A549 (cell line): ENCODE measurements around the gene LRRC2.

Experiments
- EHMT2 ChIP-seq: fragments of 200-600 bp; sonication (generic); IDR thresholded peaks from 2 replicates; pipeline ENCODE4 v1.6.1; 2016; ENCODE audit warnings: antibody characterized with exemption, low read depth, mild to moderate bottlenecking, moderate library complexity
- EP300 ChIP-seq, 2 experiments: fragments of >200 bp; sonication (Bioruptor Twin); formaldehyde crosslinking; IDR thresholded peaks; 2 replicates in 1 of 2; 3 replicates in 1 of 2; pipeline ENCODE4 v1.6.1; 2016 to 2017
- HEYL ChIP-seq: fragments of 250-450 bp; sonication (Bioruptor Pico); IDR thresholded peaks from 2 replicates; pipeline ENCODE4 v1.8.0; 2021; ENCODE audit warnings: mild to moderate bottlenecking, moderate library complexity
- MAX ChIP-seq: IDR thresholded peaks from 2 replicates; pipeline ENCODE4 v1.6.1; 2012
- NFE2L2 ChIP-seq: fragments of 150-350 bp; conservative IDR thresholded peaks from 2 replicates; pipeline ENCODE4 v1.6.1; 2014; ENCODE audit warnings: low read length
- PHF8 ChIP-seq: fragments of 200-600 bp; sonication (generic); IDR thresholded peaks from 2 replicates; pipeline ENCODE4 v1.6.1; 2016; ENCODE audit warnings: low read depth, mild to moderate bottlenecking, antibody characterized with exemption, moderate library complexity, borderline replicate concordance
- POLR2A ChIP-seq: IDR thresholded peaks from 2 replicates; pipeline ENCODE4 v1.6.1; 2012; ENCODE audit warnings: mild to moderate bottlenecking, low read length
- RFX5 ChIP-seq: fragments of 450-650 bp; IDR thresholded peaks from 2 replicates; pipeline ENCODE4 v1.7.1; 2014; ENCODE audit warnings: antibody characterized with exemption, mild to moderate bottlenecking, moderate library complexity
- RNF2 ChIP-seq: fragments of 200-600 bp; sonication (generic); IDR thresholded peaks from 2 replicates; pipeline ENCODE4 v1.6.1; 2016; ENCODE audit warnings: low read depth, mild to moderate bottlenecking, antibody characterized with exemption, moderate library complexity, borderline replicate concordance
- TF ChIP-seq, protein P1 (sequence below): fragments of >200 bp; sonication (Bioruptor Twin); formaldehyde crosslinking; IDR thresholded peaks from 3 replicates; pipeline ENCODE4 v1.5.1; 2016

- TF ChIP-seq POLR2A, result no peak
- TF ChIP-seq, protein P1, sequence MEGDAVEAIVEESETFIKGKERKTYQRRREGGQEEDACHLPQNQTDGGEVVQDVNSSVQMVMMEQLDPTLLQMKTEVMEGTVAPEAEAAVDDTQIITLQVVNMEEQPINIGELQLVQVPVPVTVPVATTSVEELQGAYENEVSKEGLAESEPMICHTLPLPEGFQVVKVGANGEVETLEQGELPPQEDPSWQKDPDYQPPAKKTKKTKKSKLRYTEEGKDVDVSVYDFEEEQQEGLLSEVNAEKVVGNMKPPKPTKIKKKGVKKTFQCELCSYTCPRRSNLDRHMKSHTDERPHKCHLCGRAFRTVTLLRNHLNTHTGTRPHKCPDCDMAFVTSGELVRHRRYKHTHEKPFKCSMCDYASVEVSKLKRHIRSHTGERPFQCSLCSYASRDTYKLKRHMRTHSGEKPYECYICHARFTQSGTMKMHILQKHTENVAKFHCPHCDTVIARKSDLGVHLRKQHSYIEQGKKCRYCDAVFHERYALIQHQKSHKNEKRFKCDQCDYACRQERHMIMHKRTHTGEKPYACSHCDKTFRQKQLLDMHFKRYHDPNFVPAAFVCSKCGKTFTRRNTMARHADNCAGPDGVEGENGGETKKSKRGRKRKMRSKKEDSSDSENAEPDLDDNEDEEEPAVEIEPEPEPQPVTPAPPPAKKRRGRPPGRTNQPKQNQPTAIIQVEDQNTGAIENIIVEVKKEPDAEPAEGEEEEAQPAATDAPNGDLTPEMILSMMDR, result no peak
- TF ChIP-seq HEYL (CRISPR knock-in tag), result no peak
- no peak for TF ChIP-seq NFE2L2
- TF ChIP-seq RFX5, result no peak
- no peak for TF ChIP-seq EP300 (IDR thresholded peaks at IDR 0.05)
- TF ChIP-seq RNF2, result no peak
- TF ChIP-seq PHF8, result no peak
- TF ChIP-seq MAX, result no peak
- TF ChIP-seq EHMT2, result no peak
These were observed 10.3 kb upstream of the LRRC2 start for GRCh38 chr3:46576386-46576785.
